Fibroblast of skin of back (primary cell): Measurements from ENCODE around the gene GABPB2.

Source experiments
- DNase-seq: peaks from one replicate; pipeline ENCODE4 v3.0.0-alpha.2; 2013

Gene GABPB2

GRCh38 chr1:151133018-151133806 lies 62.7 kb downstream of the GABPB2 start:
- no peak for DNase-seq

- DNase-seq = no peak
Measured at GRCh38 chr1:151134396-151134795, 63.8 kb downstream of the GABPB2 start.

DNA sequence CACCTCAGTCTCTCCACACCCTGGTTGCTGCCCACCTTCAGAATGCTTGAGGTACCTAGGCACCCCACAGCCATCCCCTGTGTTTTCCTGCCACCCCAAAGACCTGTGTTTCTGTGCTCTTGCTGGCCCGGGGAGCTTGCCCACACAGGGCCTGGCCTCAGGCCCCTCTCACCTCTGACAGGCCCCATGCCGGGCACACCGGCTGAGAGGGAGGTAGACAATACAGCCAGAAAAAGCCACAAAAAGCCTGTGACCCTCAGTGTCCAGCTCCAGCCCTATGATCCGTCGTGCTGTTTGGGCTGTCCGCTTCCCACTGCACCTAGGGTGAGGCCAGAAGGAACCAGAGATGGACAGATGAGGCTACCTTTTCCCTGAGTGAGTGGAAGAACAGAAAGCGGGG lies 64.4 kb downstream of the GABPB2 start:
- no peak for DNase-seq

DNA sequence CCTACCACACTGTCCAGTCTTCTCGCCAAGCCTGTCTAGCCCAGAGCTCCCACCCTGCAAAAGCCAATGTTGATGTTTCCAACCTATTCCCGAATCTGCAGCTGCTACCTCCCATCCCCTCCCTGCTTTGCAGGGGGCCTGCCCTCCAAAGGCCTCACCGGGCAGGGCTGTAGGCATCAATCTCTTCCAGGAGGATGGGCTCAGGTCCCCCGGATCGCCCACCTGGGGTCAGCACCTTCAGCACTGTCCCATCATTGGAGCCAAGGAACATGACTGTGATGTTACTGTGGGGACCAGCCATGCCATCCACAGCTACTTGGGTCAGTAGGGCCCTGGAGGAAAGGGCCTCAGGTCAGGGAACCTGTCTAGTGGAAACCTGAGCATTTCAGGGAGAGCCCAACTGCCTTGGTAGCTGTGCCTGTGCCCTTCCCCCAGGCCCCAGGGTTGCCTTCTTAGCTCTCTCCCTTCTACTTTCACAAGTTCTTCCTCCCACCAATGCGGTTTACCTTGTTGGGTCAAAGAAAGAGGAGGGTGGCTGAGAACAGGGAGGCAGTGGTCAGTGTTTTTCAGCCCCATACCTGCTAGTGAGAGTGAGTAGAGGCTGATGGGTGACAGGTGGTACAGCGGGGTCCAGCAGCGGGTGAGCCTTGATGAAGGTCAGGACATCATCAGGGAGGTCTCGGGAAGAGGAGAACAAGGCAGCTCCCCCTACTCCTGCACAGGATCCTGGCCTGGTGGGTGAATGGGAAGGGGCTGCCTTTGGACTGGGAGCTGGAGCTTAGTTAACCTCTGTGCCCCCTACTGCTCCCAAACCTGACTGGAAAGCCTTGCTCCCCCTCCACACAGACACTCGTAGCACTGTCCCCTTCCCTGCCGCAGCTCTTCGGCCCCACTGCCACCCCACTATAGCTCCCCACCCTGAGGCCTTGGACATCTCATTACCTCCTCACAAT lies 65.1 kb downstream of the GABPB2 start:
- no peak for DNase-seq

DNA sequence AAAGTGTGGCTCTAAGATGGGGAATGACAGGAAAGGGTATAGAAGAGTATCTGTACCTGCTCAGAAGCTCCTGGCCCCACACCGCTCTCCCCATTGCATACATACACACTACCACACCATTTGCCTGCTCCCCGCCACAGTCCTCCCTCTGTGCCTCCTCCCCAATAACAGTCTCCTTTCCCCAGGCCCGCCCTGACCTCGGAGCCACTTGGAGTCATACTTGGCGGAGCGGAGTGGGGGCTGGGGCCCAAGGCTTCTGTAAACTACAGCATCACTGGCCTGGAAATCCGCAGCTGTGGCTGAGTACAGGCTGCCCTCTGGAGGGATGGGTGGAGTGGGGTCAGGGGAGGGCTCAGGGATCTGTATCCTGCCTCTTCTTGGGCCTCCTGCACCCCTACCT lies 67.2 kb downstream of the GABPB2 start:
- no peak for DNase-seq

DNA sequence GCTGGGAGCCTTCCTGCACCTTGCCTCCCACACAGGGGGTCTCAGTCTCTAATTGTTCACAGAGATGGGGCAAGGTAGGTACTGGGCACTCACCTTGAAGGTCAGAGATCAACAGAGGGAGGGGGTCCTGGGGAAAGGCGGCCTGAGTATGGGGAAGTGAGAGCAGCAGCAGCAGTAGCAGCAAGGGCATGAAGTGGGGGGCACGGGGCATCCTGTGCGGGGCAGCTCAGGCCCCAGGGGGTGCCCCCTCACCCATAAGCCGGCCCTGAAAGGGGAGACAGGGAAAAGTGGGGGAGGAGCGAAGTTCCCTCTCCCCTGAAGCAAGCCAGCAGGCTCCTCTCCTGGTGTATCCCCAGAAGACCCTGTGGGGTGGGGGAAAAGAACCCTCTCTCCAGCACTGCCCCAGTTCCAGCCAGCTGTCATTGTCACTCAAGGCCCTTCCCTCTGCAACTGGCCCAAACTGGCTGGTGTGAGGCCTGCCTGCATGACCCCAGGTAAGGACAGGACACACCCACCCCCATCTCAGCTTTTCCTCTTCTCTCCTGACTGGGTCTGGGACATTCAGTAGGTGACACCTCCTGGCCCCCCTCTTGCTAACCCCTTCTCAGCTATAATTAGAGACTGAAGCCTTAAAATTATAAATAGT lies 72.0 kb downstream of the GABPB2 start:
- no peak for DNase-seq

GRCh38 chr1:151143057-151143435 lies 72.5 kb downstream of the GABPB2 start:
- no peak for DNase-seq

GRCh38 chr1:151143986-151144385 lies 73.4 kb downstream of the GABPB2 start:
- DNase-seq = no peak

GRCh38 chr1:151144474-151145303 lies 74.1 kb downstream of the GABPB2 start:
- peak; percentile 10 for DNase-seq

DNA sequence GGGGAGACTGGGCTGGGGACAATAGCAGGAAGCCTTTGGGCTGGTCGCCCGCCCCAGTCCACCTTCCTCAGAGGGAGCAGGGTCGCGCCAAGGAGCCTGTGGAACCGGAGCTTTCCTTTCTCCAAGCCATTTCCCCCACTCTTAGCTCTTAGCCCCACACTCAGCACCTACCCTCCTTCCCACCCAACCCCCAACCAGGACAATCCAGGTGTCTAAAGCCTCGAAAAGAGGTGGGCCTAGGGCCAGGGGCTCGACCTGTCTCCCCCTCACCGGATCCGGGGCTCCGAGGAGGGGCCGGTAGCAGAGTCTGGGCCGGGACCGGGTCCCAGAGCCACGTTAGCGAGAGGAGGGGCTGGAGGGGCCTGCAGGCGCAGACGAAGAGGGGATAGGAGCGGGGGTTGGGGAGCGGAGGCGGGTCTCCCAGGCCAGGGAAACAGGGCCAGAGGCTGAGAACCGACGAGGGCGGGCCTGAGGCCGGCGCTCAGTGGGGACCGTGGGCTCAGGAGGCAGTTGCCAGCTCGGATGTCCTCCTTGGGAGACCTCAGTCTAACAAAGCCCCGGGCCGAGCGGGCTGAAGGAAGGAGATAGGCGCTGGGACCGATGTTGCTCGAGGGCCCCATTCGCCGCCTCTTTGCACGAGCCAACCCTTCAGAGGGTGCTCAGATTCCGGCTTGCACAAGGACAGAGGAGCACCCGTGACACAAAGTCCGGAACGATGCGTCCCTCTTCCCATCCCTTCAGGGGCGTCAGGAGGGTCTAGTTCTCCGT lies 74.9 kb downstream of the GABPB2 start:
- DNase-seq = peak; percentile 20

GRCh38 chr1:151146072-151146411 lies 75.5 kb downstream of the GABPB2 start:
- no peak for DNase-seq

- DNase-seq = peak; percentile 93
Measured at GRCh38 chr1:151146412-151147131, 76.0 kb downstream of the GABPB2 start, which contains the start of gene SEMA6C. Gene SEMA6C, minus strand, starts transcription at chr1:151146631. Its CDS starts 4,010 bp downstream, at chr1:151142621.

- no peak for DNase-seq
Measured at GRCh38 chr1:151147132-151147503, 76.6 kb downstream of the GABPB2 start.

DNA sequence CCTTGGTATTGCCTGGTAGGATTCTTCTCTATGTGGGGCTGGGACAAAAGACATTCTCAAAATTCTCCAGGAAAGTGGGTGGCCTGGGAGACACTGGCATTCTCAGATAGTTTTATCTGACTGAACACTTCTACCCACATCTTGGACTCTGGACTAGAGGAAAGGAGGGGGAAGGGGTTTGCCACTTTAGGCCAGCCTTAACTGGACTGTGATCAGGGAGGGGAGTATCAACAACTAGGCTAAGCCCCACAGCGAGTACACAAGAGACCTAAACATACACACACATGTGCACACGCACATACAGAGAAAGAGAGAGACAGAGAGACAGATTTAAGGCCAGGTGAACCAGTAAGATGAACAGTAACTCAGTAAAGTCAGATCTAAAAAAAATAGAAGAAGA lies 77.1 kb downstream of the GABPB2 start:
- no peak for DNase-seq

- no peak for DNase-seq
Measured at GRCh38 chr1:151156515-151156819, 85.9 kb downstream of the GABPB2 start, which contains the start of gene TNFAIP8L2. Gene TNFAIP8L2, plus strand, starts transcription at chr1:151156649. Its CDS starts 2,049 bp downstream, at chr1:151158698.

- DNase-seq = no peak
Measured at GRCh38 chr1:151157067-151157531, 86.5 kb downstream of the GABPB2 start.

GRCh38 chr1:151158326-151158725 lies 87.8 kb downstream of the GABPB2 start:
- DNase-seq = no peak

DNA sequence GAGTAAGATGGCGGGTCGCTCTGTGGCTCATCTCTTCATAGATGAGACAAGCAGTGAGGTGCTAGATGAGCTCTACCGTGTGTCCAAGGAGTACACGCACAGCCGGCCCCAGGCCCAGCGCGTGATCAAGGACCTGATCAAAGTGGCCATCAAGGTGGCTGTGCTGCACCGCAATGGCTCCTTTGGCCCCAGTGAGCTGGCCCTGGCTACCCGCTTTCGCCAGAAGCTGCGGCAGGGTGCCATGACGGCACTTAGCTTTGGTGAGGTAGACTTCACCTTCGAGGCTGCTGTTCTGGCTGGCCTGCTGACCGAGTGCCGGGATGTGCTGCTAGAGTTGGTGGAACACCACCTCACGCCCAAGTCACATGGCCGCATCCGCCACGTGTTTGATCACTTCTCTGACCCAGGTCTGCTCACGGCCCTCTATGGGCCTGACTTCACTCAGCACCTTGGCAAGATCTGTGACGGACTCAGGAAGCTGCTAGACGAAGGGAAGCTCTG lies 88.2 kb downstream of the GABPB2 start:
- no peak for DNase-seq

DNA sequence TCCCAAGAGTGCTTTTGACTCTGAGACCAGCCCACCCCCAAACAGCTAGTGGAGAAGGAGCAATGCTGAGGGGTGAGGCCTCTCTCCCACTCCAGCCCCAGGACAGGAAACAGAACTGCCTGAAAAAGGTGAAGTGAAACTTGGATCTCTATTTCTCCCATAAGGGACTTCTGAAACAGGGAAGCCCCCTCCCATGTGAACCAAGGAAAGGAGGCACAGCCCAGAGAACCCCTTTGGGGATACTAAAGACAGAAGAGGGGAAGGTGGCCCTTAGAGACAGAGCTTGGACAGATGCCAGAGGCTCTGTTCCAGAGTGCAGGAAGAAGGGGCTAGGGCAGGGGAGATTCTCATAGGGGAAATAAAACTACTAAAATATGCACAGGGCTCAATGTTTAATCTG lies 88.8 kb downstream of the GABPB2 start:
- DNase-seq = no peak

DNA sequence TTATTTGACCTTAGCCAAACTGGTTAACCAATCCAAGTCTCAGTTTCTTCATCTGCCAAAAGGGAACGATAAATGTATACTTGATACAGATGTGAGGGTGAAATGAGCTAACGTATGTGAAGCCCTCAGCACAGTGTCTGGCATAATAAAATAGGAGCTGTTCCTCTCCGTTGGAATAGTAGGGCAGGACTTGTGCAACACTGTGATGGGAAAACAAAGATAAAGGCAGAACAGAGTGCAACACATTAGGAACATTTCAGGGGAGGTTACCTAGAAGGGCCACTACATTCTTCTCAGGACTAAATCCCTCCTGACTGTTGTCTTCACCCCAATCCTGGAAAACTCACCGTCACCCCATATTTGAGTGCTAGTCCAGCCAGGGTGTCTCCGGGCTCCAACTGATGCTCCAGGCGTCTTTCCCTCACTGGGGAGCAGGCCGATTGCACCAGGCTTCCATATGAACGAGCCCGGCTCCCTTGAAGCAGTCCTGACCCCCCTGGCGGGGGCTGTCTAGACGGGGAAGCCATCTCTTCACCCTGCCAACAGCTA lies 94.2 kb downstream of the GABPB2 start:
- no peak for DNase-seq
